ENCODE data around the gene TMEM165.
A peak's percentile ranks its signal among the peaks of the same experiment; 100 is the strongest.
"Not testable (repeated sequence)": the region's sequence is repeated elsewhere in the genome, so short reads cannot be mapped to it uniquely, and the experiment has no call there.

Gene TMEM165

DNA sequence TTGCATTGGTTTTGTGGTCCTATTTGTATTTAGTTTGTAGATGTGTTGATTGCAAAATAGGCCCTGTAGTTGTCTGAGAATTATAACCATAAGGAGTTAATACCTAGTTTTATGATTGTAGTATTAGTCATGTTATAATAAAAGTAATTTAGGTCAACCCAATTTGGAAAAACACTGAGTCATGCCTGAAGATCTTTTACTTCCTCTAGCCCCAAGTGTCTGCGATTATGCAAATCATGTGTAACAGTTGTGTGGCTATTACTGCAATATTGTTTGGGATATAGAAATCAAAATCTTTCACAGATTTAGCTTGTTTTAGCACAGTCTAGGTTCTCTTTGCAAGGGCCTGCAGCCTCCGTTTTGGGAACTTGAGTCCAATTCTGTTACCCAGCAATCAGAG lies 37.1 kb upstream of the TMEM165 start:
- H3K4me3 ChIP-seq (ENCODE audit: control insufficient read depth, low read depth, low read length), result no peak overlapping the region
- TF ChIP-seq, protein P1, sequence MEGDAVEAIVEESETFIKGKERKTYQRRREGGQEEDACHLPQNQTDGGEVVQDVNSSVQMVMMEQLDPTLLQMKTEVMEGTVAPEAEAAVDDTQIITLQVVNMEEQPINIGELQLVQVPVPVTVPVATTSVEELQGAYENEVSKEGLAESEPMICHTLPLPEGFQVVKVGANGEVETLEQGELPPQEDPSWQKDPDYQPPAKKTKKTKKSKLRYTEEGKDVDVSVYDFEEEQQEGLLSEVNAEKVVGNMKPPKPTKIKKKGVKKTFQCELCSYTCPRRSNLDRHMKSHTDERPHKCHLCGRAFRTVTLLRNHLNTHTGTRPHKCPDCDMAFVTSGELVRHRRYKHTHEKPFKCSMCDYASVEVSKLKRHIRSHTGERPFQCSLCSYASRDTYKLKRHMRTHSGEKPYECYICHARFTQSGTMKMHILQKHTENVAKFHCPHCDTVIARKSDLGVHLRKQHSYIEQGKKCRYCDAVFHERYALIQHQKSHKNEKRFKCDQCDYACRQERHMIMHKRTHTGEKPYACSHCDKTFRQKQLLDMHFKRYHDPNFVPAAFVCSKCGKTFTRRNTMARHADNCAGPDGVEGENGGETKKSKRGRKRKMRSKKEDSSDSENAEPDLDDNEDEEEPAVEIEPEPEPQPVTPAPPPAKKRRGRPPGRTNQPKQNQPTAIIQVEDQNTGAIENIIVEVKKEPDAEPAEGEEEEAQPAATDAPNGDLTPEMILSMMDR (IDR thresholded peaks at IDR 0.05; ENCODE audit: control insufficient read depth, insufficient read depth, low read depth, low read length, missing control alignments), result no peak
- DNase-seq (ENCODE audit: low read depth), result peak; percentile 85

DNA sequence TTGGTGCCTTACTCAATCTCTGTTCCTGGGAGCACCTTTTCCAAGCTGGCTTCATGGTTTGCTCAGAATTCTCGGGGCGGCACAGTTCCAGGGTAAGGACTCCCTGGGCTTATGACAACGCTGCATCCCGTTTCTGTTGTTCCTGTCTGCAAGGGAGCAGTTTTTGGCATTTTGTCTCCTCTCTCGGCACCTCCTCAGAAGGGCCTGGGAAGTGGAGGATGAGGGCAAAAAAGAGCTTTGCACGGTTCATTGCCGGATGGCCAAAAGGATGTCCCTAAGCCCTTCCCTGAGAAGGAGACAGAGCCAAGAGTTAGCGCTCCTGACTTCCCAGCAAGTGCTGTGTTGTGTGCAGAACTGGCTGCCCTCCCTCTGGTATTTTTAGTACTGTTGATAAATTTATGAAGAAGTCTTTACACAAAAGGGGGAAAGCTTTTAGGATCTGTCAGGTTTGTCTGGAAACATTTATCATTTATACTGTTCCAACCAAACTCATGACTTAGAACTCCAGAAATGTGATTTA lies 36.3 kb upstream of the TMEM165 start:
- no peak overlapping the region for H3K4me3 ChIP-seq (ENCODE audit: control insufficient read depth, low read depth, low read length)
- TF ChIP-seq, protein P1 (IDR thresholded peaks at IDR 0.05; ENCODE audit: control insufficient read depth, insufficient read depth, low read depth, low read length, missing control alignments), result no peak
- no peak for DNase-seq (ENCODE audit: low read depth)

DNA sequence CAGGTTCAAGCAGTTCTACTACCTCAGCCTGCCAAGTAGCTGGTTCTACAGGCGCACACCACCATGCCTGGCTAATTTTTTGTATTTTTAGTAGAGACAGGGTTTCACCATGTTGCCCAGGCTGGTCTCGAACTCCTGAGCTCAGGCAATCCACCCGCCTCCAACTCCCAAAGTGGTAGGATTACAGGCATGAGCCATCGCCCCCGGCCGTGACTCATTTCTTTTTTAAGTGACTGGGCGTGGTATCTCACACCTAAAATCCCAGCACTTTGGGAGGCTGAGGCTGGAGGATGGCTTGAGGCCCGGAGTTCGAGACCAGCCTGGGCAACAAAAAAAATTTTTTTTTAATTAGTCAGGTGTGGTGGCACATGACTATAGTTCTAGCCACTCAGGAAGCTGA lies 32.8 kb upstream of the TMEM165 start:
- not testable (repeated sequence) for H3K4me3 ChIP-seq (ENCODE audit: control insufficient read depth, low read depth, low read length); DNase-seq (ENCODE audit: low read depth)

DNA sequence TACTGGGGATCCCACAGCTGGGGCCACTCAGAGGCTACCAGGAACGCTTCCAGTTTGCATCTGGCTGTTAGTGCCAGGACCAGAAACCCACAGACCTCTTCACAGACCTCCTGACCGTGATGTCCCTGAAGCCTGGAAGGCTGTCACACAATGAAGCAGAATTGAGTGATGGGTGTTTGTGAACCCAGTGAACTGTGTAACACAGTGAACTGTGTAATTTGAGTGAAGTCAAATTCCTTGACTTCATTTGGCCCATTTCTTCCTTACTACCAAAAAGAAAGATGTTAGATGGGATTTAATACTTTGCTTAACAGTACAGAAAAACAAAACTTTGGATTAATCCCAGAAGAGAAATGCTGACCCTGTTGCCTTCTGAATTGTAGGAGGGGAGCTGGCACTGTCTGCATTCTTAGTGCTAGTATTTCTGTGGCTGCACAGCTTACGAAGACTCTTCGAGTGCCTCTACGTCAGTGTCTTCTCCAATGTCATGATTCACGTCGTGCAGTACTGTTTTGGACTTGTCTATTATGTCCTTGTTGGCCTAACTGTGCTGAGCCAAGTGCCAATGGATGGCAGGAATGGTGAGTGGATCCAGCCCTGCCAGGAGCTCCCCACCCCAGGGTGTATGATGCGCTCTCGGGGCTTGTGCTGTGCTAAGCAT lies 31.9 kb upstream of the TMEM165 start:
- TF ChIP-seq, protein P1 (IDR thresholded peaks at IDR 0.05; ENCODE audit: control insufficient read depth, insufficient read depth, low read depth, low read length, missing control alignments), result no peak
- no peak for DNase-seq (ENCODE audit: low read depth)
- H3K4me3 ChIP-seq (ENCODE audit: control insufficient read depth, low read depth, low read length), result no peak overlapping the region

DNA sequence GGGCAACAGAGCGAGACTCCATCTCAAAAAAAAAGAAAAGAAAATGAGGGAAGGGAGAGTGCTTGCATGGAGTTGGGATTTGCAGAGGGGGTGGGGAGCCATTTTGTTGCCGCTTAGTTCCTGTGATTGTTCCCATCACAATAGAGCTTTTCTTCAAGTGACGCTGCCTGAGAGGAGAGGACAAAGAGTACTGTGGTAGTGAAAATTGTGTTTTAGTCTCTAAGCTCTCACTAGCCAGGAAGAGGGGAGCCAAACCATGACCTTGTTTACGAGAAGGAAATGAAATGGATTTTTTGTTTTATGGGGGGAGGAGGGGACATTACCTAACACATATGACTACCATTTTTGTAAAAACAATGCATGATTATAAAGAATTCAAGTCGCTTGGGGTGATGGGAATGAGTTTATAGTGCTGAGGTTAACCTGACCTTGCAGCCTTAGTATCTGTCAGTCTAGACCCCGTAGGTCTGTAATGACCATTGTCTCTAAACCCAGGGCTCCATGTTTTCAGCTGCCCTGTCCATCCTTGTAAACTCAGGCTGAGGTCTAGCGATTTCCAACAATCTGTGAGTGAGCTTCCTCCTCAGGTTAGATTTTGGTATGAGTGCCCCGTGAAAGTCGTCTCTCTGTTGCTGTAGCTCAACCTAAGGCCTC lies 30.9 kb upstream of the TMEM165 start:
- no peak overlapping the region for H3K4me3 ChIP-seq (ENCODE audit: control insufficient read depth, low read depth, low read length)
- no peak for DNase-seq (ENCODE audit: low read depth)
- TF ChIP-seq, protein P1 (IDR thresholded peaks at IDR 0.05; ENCODE audit: control insufficient read depth, insufficient read depth, low read depth, low read length, missing control alignments), result no peak

DNA sequence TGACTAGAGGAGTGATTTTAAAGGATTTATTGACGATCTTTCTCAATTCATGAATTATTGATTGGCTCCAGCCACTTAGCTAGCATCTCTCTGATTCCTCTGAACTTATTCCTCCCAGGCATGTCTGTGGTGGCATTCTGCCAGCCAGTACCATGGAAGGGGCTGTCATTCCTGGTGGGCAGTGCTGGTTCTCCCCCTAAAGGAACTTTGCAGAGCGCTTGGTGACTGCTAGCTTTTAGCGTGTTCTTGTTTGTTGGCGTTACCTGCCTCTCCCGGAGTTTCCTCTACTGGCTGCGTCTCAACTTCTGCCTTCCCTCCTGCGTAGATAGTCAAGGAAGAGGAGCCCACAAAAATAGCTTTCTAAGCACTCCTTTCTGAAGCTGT lies 30.4 kb upstream of the TMEM165 start:
- H3K4me3 ChIP-seq (ENCODE audit: control insufficient read depth, low read depth, low read length), result no peak overlapping the region
- TF ChIP-seq, protein P1 (IDR thresholded peaks at IDR 0.05; ENCODE audit: control insufficient read depth, insufficient read depth, low read depth, low read length, missing control alignments), result no peak
- no peak for DNase-seq (ENCODE audit: low read depth)

DNA sequence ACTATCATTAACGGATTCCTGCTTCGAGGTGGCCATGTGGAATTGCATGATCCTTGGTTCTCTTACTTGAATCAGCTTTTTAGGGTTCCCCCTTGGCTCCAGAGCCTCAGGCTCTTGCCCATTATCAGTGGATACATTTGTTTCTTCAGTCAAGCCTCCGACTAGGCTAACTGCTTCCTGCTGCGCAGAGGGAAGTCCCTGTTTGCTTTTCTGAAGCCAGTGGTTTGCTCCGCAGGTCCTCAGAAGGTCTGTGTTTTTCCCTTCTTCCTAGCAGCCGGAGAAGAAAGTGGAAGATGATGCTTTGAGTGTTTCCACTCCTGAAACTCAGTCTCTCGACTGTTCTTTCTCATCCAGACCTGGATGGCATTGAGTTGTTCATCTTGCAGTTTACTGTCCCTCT lies 29.1 kb upstream of the TMEM165 start:
- no peak overlapping the region for H3K4me3 ChIP-seq (ENCODE audit: control insufficient read depth, low read depth, low read length)
- TF ChIP-seq, protein P1 (IDR thresholded peaks at IDR 0.05; ENCODE audit: control insufficient read depth, insufficient read depth, low read depth, low read length, missing control alignments), result no peak
- no peak for DNase-seq (ENCODE audit: low read depth)

Measured in AG09309 (cell line).